HG03025 (cell line): ENCODE results near the gene ADAP1.

ENCODE experiments used
- ATAC-seq: cut with Tn5 transposase; IDR thresholded peaks from one replicate; pipeline ENCODE4 v1.9.1; 2021; ENCODE audit warnings: mild to moderate bottlenecking, moderate library complexity; ENCODE audit not compliant: unreplicated experiment, low FRiP score

Gene ADAP1

GRCh38 chr7:851204-851603, 103.3 kb downstream of the ADAP1 start:
- no peak for ATAC-seq

GRCh38 chr7:849781-850180, 104.7 kb downstream of the ADAP1 start:
- ATAC-seq, result no peak

GRCh38 chr7:849145-849544, 105.3 kb downstream of the ADAP1 start:
- ATAC-seq, result no peak
